ENCODE data around the gene UBE2E1.
"Not testable (repeated sequence)": the region's sequence is repeated elsewhere in the genome, so short reads cannot be mapped to it uniquely, and the experiment has no call there.

Gene UBE2E1

DNA sequence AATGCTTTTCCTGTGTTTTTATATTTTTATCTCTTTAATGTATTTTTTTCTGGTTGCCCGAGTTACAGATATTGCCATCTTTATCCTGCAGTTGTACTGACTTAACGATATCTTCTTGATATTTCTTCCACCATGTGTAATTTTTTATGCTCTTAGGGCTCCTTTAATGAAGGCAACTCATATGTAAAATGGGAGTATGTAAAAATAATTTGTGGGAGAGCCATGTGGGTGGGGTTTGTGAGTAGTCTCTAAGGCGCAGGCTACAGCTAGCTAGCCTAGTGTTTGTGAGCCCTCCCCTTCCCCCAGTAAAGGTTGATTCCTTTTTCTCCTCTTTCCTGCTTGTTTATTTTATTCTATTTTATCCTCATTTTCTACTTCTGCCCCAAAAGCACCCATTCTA is 38.1 kb downstream of the UBE2E1 start:
- in situ Hi-C loops (cut with MboI; ENCODE audit: low sequenced_read_pairs), result no loop called here

DNA sequence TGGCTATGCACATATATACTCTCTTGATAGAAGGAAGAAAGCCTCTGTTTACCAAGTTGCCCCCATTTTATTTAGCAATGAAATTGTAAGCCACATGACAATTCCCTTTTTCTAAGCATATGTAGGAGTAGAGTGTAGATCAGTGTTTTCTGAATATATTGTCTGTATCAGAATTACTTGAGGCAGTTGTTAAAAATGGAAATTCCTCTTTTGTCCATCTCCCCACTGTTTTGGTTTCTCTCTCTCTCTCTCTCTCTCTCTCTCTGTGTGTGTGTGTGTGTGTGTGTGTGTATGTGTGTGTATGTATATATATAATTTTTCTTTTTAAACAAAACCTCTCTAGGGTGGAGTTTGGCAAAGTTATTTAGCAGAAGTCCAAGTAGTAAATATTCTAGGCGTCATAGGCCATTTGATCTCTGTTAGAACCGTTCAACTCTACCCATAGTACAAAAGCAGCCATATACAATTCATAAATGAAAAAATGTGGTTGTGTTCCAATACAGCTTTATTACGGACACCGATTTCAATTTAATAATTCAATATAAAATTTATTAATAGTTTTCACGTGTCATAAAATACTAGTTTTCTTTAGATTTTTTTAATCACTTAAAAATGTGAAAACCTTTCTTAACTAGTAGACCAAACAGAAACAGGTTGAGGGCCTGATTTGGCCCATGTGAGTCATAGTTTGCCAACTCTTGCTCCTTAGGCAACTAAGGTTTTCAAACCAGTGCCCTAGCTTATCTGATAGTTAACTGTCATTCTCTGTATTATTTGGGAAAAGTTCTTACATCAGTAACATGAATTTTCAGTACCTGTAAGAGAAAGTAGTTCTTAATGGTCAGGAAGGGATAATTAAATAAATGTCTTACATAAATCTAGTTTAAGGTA is 39.8 kb downstream of the UBE2E1 start:
- in situ Hi-C loops (cut with MboI; ENCODE audit: low sequenced_read_pairs), result no loop called here

DNA sequence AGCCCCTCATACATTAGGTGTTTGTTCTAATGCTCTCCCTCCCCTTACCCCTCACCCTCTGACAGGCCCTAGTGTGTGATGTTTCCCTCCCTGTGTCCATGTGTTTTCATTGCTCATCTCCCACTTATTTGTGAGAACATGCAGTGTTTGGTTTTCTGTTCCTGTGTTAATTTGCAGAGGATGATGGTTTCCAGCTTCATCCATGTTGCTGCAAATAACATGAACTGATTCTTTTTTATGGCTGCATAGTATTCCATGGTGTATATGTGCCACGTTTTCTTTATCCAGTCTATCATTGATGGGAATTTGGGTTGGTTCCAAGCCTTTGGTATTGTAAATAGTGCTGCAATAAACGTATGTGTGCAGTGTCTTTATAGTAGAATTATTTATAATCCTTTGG is 43.7 kb downstream of the UBE2E1 start:
- in situ Hi-C loops (cut with MboI; ENCODE audit: low sequenced_read_pairs), result not testable (repeated sequence)

DNA sequence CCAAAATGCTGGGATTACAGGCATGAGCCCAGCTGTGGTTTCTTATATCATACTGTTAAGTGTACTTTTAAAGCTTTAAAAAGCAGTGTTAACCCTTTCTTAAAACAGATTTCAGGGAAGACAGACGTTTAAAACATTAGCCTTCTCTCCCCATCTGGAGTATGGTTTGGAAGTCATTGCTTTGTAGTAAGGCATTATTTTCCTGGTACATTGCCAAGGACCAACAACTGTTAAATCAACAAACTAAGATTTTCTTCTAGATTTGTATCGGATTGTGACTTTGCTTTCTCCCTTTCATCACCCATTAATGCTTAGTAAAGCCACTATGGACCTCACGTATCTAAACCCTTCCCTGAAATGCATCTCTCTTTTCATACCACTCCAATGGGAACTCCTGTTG is 50.5 kb downstream of the UBE2E1 start:
- in situ Hi-C loops (cut with MboI; ENCODE audit: low sequenced_read_pairs), result no loop called here

DNA sequence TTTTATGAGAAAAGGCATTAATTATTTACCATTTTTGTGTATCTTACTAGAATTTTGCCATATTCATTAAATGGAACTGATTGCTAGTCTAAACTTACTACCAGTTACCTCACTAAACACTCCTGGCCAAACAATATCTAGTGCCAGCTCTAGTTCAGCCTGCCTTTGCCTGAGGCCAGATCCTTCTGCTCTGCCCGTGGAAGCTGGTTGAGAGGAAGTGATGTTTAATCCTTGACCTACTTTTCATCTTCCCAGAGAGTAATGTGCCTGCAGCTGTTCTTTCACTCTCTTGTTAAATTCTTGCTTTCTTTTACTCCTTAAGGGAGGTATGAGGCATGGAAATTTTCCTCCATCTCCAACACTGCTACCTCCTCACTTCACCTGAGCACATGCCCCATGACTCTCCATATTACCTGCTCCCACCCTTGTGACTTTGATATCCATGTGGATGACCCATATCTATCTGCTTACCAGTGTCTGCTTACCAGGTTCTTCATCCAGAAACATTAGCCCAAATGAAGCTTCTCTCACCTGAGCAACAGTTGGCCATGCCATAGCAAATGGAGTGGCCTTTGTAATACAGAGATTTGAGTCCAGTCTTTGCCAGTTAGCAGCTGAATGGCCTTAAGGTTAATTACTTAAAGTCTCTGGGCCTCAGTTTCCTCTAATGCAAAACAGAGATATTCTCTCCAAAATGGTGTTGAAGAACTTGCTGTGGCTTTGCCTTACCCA is 53.4 kb downstream of the UBE2E1 start:
- in situ Hi-C loops (cut with MboI; ENCODE audit: low sequenced_read_pairs), result no loop called here

DNA sequence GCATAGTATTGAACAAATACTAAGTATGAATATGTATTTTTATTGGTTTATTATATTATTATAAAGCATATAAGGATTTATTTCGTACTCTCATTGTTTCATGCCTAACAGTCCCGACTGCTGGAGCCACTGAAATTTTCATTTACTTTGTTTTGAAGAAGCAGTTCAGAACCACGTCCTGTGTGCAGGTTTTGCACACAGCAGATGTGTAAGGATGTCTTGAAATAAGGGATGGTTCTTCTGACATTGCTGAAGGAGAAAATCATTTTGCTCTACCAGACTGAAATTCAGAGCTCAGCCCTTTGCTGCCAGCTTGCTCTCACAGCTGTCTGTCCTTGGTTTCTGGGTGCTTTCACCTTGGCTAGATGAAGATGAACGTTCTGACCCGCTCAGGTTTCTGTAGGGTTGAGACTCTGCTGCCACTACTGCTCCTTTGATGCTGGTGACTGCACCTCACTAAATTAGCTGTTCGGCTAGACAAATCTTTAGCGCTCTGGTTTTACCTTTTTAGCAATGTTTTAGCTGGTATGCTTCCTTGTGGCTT is 54.2 kb downstream of the UBE2E1 start:
- in situ Hi-C loops (cut with MboI; ENCODE audit: low sequenced_read_pairs), result no loop called here

DNA sequence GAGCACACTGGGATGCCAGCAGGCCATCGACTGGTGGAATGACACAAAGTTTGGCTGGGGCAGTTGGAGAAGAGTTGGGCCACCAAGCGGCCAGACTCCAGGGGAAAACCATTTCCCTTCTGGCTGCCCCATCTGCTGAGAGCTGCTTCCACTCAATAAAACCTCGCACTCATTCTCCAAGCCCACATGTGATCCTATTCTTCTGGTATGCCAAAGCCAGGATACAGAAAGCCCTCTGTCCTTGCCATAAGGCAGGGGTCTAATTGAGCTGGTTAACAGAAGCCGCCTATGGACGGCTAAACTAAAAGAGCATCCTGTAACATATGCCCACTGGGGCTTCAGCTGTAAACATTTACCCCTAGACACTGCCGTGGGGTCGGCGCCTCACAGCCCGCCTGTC is 55.9 kb downstream of the UBE2E1 start:
- in situ Hi-C loops (cut with MboI; ENCODE audit: low sequenced_read_pairs), result no loop called here

DNA sequence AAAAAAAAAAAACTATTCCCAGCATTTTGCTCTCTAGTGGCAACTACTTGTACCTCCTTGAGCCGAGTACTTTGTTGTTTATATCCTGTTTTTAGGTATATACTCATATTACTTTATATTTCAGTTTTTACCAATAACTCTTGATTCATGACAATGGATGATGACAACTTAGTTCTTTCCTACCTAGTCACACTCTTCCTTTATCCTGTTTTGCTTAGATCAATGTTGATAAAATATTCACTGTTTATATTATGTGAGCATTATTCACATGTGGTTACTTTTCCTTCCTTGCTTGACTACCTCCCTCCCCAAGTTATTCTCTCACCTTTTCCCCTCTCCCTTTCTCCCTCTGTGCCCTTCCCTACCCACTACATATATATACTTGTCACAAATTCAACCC is 57.3 kb downstream of the UBE2E1 start:
- in situ Hi-C loops (cut with MboI; ENCODE audit: low sequenced_read_pairs), result no loop called here

DNA sequence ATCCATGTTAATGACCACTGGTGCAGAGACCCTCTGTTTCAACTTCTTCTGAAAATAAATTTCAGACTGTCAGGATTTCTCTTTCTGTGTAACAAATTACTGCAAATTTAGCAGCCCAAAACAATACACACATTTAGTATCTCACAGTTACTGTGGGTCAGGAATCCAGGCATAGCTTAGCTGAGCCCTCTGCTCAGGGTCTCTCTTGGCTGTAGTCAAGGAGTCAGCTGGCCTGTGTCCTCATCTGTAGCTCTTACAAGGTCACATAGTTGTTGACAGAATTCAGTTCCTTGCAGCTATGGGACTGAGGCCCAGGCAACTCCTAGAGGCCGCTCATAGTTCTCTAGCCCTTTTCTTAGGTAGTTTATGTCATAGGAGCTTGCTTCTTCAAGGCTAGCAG is 59.2 kb downstream of the UBE2E1 start:
- in situ Hi-C loops (cut with MboI; ENCODE audit: low sequenced_read_pairs), result no loop called here

DNA sequence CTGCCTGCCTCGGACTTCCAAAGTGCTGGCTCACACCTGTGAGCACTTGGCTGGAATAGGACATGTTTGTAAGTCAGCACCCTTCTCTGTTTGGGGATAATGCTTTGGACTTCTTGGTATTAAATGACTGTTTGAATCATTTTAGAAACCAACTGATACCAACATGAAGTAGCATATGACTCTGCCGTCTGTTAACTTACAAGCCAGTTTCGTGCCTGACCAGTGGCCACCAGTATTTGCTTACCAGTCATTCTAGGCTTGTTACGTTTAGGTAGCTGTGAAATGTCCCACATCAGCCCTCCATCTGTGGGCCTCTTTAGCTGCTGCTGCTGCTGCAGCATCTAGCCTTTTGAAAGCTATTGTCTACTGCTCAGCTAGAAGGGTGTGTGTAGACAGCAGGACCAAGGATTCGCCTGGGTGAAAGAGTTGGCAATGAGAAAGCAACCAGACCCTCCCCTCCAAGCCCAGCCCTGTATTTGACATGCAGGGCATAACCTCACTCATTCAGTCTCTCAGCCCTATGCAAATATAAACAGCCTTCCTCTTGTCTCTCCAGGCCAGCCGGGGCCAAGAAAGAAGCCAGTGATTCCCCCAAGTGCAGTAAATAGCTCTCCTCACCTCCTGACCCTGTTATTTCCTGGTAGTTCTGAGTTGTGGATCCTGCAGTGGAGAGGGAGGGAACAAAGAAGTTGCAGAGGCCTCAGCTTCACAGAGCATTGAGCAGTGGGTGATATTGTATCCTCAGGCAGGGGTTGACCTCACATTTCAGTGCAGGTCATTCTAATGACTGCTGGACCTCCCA is 60.0 kb downstream of the UBE2E1 start:
- in situ Hi-C loops (cut with MboI; ENCODE audit: low sequenced_read_pairs), result no loop called here

DNA sequence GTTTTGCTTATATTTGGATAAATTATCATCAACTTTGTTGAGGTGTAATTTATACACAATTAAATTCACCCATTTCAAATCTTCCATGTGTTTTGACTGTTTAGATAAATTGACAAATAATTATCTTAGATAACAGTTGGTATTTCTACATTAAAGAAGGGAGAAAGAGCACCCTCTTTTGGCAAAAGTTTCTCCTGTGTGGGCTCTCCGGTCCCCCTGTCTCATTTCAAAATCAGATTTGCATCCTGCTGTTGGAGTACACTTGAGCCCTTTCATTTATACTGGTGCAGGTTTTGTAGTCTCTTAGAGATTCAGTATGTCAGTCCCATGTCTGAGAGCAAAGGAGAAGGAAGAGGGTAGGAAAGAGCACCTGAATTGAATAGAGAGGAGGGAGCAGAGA is 61.6 kb downstream of the UBE2E1 start:
- in situ Hi-C loops (cut with MboI; ENCODE audit: low sequenced_read_pairs), result no loop called here

DNA sequence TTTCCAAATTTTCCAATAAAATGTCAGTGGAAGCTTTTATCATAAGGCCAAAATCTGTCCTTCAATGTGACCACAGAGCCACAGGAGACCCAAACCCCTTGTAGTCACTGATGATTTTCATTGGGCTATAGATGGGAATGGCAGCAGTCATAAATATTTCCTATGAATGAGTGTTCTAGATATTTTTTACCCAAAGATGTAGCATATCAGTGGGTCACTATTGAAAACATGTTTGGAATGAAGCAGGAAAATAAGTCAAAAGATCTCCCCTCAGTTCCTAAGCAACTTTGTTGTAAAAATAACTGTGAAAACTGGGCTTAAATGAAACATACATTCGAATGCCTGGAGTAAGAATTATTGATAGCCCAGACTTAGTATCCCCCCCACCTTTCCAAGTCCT is 62.1 kb downstream of the UBE2E1 start:
- in situ Hi-C loops (cut with MboI; ENCODE audit: low sequenced_read_pairs), result no loop called here

DNA sequence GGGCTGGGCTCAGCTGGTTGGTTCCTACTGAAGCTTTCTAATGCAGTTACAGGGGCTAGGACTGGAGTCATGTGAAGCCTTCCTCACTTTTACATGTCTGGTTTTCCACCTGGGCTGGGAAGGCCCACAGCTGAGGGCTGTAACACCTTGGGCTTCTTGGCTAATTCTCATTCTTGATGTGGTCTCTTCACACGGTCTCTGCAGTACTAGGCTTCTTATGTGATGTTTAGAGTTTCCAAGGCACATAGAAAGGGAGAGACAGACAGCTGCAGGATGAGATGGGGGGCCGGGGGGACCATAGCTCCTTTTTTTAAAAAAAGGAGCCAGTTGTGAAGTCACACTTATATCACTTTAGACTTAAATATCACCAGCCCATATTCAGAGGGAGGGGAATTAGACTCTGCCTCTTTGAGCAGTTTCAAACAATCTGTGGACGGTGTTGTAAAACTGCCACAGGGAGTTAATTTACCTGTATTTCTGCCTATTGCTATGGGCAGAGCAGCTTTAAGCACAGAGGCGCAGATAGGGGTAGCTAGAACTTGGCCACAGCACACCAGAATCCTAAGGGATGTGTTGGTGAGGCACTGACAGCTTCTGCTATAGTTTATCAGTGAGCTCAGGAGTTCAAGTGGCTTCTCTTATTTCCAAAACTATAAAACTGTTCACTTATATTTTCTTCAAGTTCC is 64.4 kb downstream of the UBE2E1 start:
- in situ Hi-C loops (cut with MboI; ENCODE audit: low sequenced_read_pairs), result no loop called here

DNA sequence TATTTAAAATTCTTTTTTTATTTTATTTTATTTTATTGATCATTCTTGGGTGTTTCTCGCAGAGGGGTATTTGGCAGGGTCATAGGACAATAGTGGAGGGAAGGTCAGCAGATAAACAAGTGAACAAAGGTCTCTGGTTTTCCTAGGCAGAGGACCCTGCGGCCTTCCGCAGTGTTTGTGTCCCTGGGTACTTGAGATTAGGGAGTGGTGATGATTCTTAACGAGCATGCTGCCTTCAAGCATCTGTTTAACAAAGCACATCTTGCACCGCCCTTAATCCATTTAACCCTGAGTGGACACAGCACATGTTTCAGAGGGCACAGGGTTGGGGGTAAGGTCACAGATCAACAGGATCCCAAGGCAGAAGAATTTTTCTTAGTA is 64.9 kb downstream of the UBE2E1 start:
- in situ Hi-C loops (cut with MboI; ENCODE audit: low sequenced_read_pairs), result not testable (repeated sequence)

DNA sequence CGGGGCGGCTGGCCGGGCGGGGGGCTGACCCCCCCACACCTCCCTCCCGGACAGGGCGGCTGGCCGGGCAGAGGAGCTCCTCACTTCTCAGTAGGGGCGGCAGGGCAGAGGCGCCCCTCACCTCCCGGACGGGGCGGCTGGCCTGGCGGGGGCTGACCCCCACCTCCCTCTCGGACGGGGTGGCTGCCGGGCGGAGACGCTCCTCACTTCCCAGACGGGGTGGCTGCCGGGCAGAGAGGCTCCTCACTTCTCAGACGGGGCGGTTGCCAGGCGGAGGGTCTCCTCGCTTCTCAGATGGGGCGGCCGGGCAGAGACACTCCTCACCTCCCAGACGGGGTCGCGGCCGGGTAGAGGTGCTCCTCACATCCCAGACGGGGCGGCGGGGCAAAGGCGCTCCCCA is 65.6 kb downstream of the UBE2E1 start:
- in situ Hi-C loops (cut with MboI; ENCODE audit: low sequenced_read_pairs), result not testable (repeated sequence)

DNA sequence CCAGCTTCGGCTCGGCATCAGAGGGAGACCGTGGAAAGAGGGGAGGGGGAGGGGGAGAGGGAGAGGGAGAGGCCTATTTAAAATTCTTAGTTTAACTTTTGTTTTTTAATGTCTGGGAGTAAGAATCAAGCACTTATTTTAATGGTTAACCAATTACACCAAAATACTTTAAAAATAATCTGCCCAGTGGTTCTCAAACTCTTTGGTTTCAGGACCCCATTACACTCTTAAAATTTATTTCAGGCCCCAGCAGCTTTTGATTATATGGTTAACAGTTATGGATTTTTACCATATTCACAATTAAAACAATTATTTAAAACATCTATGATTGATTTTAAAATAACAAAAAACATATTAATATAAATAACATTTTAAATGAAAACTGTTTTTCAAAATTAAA is 66.6 kb downstream of the UBE2E1 start:
- in situ Hi-C loops (cut with MboI; ENCODE audit: low sequenced_read_pairs), result no loop called here

DNA sequence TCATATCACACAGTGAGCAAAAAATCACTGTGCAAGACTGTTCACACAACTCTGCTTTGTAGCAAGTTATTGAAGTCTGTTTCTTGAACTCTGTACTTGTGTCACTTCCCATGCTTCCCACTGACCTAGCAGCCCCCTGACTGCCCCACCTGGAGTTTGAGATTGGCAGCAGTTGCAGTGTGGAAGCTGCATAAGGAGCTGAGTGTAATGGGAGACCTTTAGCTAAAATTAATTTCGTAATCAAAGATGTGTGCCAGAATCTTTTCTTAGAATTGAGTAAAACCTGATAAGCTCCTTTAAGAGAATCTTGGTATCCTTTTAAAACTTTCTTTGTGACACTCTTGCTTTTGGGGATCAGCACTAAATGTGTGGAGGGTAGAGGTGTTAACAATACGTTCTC is 68.2 kb downstream of the UBE2E1 start:
- in situ Hi-C loops (cut with MboI; ENCODE audit: low sequenced_read_pairs), result no loop called here

DNA sequence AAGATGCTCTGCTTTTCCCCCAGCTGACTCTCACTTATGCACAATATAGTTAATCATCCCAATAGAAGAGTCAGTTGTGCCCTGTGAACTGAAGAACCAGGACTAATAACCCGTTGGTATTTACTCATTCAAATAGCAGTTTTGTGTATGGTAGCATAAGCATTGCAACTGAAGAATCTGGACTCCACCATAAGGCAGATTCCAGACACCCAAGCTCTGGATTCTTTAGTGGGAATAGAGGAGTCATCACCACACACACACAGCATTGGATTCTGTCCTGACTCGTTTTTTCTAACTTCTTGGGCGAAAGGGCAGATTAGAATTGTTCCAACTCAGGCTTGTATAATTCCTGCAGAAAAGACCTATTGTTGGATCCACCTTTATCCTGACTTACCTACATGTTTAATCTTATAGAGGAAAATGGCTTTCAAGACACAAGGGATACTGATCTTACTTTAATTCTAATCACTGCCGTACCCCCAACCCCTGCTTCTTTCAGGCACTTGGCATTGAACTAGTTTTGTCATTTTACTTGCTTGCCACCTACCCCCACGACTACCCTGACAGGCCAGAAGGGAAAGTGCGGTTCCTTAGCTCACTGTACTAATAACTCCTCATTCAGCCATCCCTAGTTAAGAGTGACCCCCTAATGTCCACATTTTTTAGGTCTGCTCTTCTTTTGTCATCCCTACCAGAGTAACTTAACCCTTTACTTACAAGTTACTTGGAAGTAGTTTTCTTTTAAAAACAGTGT is 68.8 kb downstream of the UBE2E1 start:
- in situ Hi-C loops (cut with MboI; ENCODE audit: low sequenced_read_pairs), result no loop called here

DNA sequence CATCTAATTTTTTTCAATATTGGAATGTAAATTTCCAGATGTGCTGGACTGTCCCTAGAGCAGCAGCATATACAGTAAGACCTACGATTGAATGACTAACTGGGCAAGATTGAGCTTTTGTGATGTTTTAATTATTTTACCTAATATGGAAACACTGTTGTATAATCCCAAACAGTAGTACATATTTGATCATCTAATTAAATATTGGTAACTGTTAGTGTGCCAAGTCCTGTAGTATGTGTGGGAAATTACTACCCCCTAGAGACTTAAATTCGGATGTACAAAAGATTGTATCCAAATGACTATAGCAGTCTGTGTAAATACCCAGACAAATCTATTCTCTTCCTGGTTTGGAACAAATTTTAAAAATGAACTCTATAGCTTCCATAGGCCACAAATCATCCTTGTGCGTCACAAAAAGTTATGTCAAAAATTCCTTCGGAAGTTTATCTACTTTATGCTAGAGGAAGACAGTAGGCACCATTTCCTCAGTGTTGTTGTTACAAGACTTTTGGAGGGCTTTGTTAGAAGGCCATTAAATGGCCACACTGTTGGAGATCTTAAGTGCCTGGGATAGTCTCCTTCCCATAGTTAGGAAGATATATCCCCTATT is 69.5 kb downstream of the UBE2E1 start:
- in situ Hi-C loops (cut with MboI; ENCODE audit: low sequenced_read_pairs), result no loop called here

DNA sequence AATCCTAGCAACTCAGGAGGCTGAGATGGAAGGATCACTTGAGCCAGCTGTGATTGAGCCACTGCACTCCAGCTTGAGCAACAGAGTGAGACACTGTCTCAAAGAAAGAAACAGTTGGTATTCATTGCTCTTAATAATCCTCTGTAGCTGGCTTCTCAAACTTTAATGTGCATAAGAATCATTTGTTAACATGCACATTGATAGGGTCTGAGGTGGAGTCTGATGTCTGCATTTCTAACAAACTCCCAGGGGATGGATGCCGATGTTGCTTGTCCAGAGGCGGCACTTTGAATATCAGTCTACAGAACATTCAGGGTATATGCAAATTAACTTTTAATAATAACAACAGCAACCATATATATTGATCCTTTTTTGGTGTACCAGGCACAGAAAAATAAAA is 71.2 kb downstream of the UBE2E1 start:
- in situ Hi-C loops (cut with MboI; ENCODE audit: low sequenced_read_pairs), result no loop called here
